ES-I3 (cell line): ENCODE results near the gene RAPGEF4.

Experiments used
- H3K36me3 ChIP-seq: 2 replicates; pipeline ENCODE4 v1.6.1; 2013; ENCODE audit warnings: mild to moderate bottlenecking, low read length, control low read depth, moderate library complexity; ENCODE audit not compliant: insufficient read depth
- H3K4me1 ChIP-seq: 2 replicates; pipeline ENCODE4 v1.6.1; 2013; ENCODE audit warnings: mild to moderate bottlenecking, control low read depth, low read length; ENCODE audit not compliant: insufficient read depth
- H3K9ac ChIP-seq: 2 replicates; pipeline ENCODE4 v1.6.1; 2013; ENCODE audit warnings: low read depth, mild to moderate bottlenecking, low read length, moderate library complexity
- H3K9me3 ChIP-seq: 2 replicates; pipeline ENCODE4 v1.6.1; 2013; ENCODE audit warnings: mild to moderate bottlenecking, low read length, moderate library complexity; ENCODE audit not compliant: control insufficient read depth, insufficient read depth

The RAPGEF4 gene

DNA sequence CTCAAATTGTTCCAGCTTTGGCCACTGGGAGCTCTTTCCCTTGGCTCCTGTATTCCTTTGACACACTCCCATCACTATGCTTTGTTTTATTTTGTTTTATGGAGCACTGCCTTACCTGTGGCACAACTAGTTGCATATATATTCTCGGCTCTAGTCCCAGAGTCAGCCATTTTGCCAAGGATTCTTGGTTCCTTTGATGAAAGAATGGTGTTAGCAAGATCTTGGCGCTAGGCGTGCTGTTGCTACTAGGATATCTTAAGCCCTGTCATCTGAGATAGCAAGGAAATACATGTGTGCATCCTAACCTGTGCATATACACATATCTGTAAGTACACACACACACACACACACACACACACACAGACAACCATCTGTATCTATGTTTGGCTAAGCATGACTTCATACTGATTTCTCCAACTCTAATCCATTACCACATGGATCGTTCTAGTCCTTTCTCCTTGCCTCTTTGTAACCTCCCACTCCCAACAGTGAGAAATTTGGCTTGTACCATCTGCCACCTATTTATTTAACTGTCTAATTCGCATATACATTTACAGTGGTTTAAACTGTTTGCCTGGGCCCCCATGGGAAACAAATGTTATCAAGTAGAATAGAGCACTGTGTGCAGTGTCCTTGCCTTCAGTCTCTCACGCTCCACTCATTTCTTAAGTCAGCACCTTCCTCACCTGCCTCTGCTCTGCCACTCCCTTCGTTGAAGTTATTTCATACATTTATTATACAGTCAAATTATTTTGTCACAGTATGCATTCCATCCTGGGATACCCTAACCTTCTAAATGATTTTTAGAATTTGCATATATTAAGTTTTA, 202.5 kb downstream of the RAPGEF4 start:
- Histone ChIP-seq H3K9me3 (peaks cover 3% of the 10 kb centered on the region), H3K4me1 (no peaks in the 10 kb centered on the region), H3K36me3 (no peaks in the 10 kb centered on the region), H3K9ac (no peak overlapping the region)

DNA sequence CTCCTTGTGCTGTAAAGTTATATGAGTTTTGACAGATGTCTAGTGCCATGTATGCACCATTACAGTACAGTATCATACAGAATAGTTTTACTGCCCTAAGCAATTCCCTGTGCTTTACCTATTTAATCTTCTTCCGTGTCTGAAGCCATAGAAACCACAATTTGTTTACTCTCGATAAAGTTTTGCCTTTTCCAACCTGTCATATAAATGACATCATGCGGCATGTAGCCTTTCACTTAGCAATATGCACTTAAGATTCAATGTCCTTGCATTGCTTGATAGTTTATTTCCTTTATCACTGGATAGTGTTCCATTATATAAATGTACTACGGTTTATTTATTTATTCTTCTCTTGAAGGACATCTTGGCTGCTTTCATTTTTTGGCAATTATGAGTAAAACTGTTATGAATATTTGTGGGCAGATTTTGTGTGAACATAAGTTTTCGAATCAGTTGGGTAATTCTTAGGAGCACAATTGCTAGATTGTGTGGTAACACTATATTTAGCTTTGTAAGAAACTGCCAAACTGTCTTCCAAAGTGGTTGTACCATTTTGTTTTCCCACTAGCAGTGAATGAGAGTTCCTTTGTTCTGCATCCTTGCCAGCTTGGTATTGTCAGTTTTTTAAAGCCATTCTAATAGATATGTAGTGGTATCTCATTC, 203.2 kb downstream of the RAPGEF4 start:
- Histone ChIP-seq H3K36me3 (no peaks in the 10 kb centered on the region), H3K4me1 (no peaks in the 10 kb centered on the region; the same call in 1 of the 2 replicates), H3K9me3 (peaks cover 3% of the 10 kb centered on the region), H3K9ac (no peak overlapping the region)

DNA sequence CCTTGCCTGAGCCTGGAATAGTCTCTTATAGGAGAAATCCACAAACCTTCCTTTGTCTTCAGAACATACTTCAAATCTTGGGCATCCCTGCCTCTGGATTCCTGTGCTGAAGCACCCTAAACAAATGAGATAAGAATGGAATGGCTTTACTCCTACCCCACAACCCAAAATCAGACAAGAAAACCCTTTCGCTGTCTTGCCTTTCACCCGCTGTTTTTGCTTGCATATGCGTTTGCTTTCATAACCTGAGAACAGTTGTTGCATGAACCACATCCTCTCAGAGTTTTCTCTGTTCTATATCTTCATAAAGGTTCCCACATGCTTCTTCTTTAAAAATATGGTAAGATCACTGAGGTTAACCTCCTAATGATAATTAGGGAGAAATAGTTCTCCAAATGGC, 207.9 kb downstream of the RAPGEF4 start:
- H3K9me3 ChIP-seq = peaks cover 3% of the 10 kb centered on the region
- H3K36me3 ChIP-seq = no peaks in the 10 kb centered on the region
- H3K4me1 ChIP-seq = peaks cover 12% of the 10 kb centered on the region; the same call in 1 of the 2 replicates
- no peak overlapping the region for H3K9ac ChIP-seq

- peaks cover under 1% of the 10 kb centered on the region for H3K9me3 ChIP-seq
- H3K4me1 ChIP-seq = peaks cover 12% of the 10 kb centered on the region; the same call in 1 of the 2 replicates
- no peaks in the 10 kb centered on the region for H3K36me3 ChIP-seq
- no peak overlapping the region for H3K9ac ChIP-seq
These were observed 208.6 kb downstream of the RAPGEF4 start for GRCh38 chr2:172944022-172944793.

GRCh38 chr2:172944794-172945509, 209.3 kb downstream of the RAPGEF4 start:
- no peaks in the 10 kb centered on the region for H3K36me3 ChIP-seq
- H3K9ac ChIP-seq = no peak overlapping the region
- H3K9me3 ChIP-seq = no peaks in the 10 kb centered on the region; the same call in 1 of the 2 replicates
- H3K4me1 ChIP-seq = peaks cover 12% of the 10 kb centered on the region; the same call in 1 of the 2 replicates

GRCh38 chr2:172945510-172945850, 209.8 kb downstream of the RAPGEF4 start:
- H3K9ac ChIP-seq = no peak overlapping the region
- H3K4me1 ChIP-seq = peaks cover 12% of the 10 kb centered on the region; the same call in 1 of the 2 replicates
- no peaks in the 10 kb centered on the region for H3K36me3 ChIP-seq
- H3K9me3 ChIP-seq = no peaks in the 10 kb centered on the region

DNA sequence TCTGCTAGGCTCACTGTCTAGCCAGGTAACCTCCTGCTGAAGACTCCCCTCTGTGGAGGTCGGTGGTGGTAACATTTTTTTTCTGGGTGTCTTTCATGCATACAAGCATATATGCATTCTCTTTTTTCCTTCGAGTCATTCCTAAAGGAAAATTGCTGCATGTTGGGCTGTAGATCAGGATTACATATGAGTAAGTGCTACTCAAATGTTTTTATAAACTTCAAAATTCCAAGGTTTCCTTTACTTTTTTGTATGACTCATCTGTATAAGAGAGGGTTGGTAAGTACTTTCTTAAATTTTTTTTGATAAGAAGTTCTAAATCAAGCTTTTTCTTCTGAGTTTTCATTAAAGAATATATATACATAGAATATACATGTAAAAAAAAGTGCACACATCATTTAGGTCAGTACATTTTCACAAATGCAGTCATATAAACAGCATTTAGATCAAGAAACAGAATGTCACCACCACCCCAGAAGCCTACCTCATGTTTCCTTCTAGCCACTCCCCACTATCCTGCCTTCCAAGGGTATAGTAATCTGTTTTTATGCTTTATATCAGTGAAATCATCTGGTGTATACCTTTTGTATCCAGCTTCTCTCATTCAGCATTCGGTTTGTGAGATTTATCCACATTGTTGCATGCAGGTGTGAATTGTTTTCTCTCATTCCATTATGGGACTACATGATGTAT, 212.0 kb downstream of the RAPGEF4 start:
- Histone ChIP-seq H3K9me3 (no peaks in the 10 kb centered on the region), H3K36me3 (no peaks in the 10 kb centered on the region), H3K9ac (no peak overlapping the region), H3K4me1 (peaks cover 12% of the 10 kb centered on the region; the same call in 1 of the 2 replicates)

GRCh38 chr2:172949522-172949921, 213.9 kb downstream of the RAPGEF4 start:
- H3K4me1 ChIP-seq = peaks cover 12% of the 10 kb centered on the region; the same call in 1 of the 2 replicates
- H3K36me3 ChIP-seq = no peaks in the 10 kb centered on the region
- H3K9me3 ChIP-seq = no peaks in the 10 kb centered on the region
- H3K9ac ChIP-seq = no peak overlapping the region

- no peaks in the 10 kb centered on the region for H3K36me3 ChIP-seq
These were observed 214.9 kb downstream of the RAPGEF4 start for GRCh38 chr2:172950565-172950964.

DNA sequence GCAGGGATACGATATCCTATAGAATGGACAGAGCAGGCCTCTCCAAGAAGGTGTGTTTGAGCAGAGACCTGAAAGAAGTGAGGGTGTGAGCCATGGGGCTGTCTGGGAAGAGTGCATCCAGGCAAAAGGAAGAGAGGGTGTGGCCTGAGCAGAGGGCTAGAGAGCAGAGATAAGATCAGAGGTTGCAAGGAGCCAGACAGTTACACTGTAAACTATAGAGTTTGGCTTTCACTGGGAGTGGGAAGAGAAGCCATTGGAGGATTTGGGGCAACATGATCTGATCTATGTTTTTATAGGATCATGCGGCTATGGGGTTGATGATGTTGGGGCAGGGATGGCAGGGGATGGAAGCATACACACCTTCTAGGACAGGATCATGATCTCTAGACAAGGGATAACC, 215.9 kb downstream of the RAPGEF4 start:
- Histone ChIP-seq H3K9me3 (no peaks in the 10 kb centered on the region), H3K36me3 (no peaks in the 10 kb centered on the region), H3K9ac (no peak overlapping the region), H3K4me1 (0 out of 2 replicates have a peak, but pooled peaks cover 6% of the 10 kb centered on the region)

More at GRCh38 chr2:172950565-172950964, 214.9 kb downstream of the RAPGEF4 start:
- Histone ChIP-seq H3K9ac (no peak overlapping the region), H3K4me1 (0 out of 2 replicates have a peak, but pooled peaks cover 6% of the 10 kb centered on the region), H3K9me3 (no peaks in the 10 kb centered on the region)

DNA sequence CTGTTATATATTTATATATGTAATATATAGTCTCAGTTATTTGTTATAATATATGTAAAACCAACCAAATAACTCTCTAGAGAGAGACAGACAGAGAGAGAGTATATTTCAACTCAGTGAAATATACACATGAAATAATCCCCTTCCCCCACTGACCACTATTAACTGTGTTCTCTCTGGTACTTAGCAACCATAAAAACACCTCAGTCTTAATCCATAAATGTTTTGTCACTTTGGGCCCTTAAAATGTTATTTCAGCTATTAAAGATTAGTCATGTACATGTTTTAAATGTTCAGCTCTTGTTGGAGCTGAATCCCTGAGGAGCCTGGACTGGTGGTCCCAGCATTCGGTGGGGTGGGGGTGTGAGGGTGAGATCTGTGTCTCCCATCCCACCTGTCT, 217.8 kb downstream of the RAPGEF4 start:
- no peak overlapping the region for H3K9ac ChIP-seq
- H3K36me3 ChIP-seq = no peaks in the 10 kb centered on the region

DNA sequence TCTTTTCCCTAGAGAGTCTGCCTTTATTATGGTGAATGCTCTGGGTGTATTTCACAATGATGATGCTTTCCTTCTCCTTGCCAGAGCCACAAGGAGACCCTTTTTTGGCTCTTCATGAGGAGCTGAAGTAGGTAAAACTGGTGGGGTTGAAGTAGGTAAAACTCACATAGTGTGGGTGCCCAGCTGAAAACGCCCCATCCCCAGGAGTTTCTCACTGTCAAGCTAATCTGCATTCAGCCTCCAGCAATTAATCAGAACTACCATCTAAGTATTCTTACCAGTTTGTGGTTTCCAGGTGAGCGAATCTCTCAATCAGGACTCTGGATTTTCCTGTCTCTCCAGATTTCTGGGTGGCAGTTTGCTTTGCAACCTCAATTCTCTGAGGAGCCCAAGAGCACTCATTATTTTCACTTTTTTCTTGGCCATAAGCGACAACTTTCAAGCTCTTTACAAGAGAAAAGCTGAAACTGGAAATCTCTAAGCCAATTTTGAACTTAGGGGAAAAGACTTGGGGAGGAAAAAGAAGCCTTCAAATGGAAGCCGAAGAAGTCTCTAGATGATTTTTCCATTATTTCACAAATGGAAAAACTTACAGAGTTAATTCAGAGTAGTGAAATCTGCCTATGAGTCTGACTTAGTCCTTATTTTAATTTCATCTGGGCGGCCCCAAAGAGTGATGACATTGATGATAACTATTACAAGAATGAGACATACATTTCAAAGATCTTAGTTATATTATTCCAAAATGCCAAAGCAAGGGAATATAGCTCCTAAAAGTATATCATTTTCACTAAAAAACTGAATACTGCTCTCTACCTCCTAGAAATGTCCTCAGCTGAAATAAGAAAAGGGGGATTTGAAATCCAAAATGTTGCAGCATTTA, 218.6 kb downstream of the RAPGEF4 start:
- H3K9me3 ChIP-seq = no peaks in the 10 kb centered on the region
- 0 out of 2 replicates have a peak, but pooled peaks cover 6% of the 10 kb centered on the region for H3K4me1 ChIP-seq
- no peaks in the 10 kb centered on the region for H3K36me3 ChIP-seq
- no peak overlapping the region for H3K9ac ChIP-seq

More for the DNA sequence above, 217.8 kb downstream of the RAPGEF4 start:
- no peaks in the 10 kb centered on the region for H3K9me3 ChIP-seq
- 0 out of 2 replicates have a peak, but pooled peaks cover 6% of the 10 kb centered on the region for H3K4me1 ChIP-seq
